Fibroblast of lung (primary cell): ENCODE measurements around the gene SYCE1L.

ENCODE experiments used
- EZH2 ChIP-seq: IDR thresholded peaks from 2 replicates; pipeline ENCODE4 v1.5.1; 2012; ENCODE audit warnings: low read length, control low read depth, mild to moderate bottlenecking; ENCODE audit errors: missing control alignments
- TF ChIP-seq, protein P1 (sequence below), 2 donors: IDR thresholded peaks in 1 of 2; conservative IDR thresholded peaks in 1 of 2; 1 replicate in 1 of 2; 2 replicates in 1 of 2; pipeline ENCODE4 v1.5.1; 2011 to 2012; ENCODE audit warnings: low read length in 2 of 2, control low read depth in 1 of 2, inconsistent platforms in 1 of 2, low read depth in 1 of 2, mild to moderate bottlenecking in 1 of 2

DNA sequence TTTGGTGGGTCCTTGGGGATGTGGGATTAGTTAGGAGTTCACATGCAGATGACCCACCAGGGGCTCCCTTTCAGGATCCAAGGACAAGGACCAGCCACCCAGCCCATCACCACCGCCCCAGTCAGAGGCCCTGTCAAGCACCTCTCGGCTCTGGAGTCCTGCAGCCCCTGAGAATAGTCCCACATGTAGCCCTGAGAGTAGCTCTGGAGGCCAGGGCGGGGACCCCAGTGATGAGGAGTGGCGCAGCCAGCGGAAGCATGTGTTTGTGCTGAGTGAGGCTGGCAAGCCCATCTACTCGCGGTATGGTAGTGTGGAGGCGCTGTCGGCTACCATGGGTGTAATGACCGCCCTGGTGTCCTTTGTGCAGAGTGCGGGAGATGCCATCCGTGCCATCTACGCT is 5.8 kb upstream of the SYCE1L start:
- TF ChIP-seq, protein P1, sequence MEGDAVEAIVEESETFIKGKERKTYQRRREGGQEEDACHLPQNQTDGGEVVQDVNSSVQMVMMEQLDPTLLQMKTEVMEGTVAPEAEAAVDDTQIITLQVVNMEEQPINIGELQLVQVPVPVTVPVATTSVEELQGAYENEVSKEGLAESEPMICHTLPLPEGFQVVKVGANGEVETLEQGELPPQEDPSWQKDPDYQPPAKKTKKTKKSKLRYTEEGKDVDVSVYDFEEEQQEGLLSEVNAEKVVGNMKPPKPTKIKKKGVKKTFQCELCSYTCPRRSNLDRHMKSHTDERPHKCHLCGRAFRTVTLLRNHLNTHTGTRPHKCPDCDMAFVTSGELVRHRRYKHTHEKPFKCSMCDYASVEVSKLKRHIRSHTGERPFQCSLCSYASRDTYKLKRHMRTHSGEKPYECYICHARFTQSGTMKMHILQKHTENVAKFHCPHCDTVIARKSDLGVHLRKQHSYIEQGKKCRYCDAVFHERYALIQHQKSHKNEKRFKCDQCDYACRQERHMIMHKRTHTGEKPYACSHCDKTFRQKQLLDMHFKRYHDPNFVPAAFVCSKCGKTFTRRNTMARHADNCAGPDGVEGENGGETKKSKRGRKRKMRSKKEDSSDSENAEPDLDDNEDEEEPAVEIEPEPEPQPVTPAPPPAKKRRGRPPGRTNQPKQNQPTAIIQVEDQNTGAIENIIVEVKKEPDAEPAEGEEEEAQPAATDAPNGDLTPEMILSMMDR (conservative IDR thresholded peaks at IDR 0.05 in 1 of 2, IDR thresholded peaks at IDR 0.05 in 1 of 2; ENCODE audit: low read depth in 1 of 2, low read length in 2 of 2), result no peak
- TF ChIP-seq EZH2, result no peak
